DND-41 (cell line): ENCODE data around the gene NLRX1.
A peak's percentile ranks its signal among the peaks of the same experiment; 100 is the strongest.

Experiments used
- ATAC-seq: fragments of 200-7000 bp; cut with Tn5 transposase; 3 replicates; pipeline ENCODE4 v1.9.1; 2021; ENCODE audit warnings: low read depth; ENCODE audit not compliant: insufficient read depth
- DNase-seq: peaks from one replicate; pipeline ENCODE4 v3.0.0-alpha.2; 2020
- H2AFZ ChIP-seq: 2 replicates; pipeline ENCODE4 v1.6.0; 2012; ENCODE audit warnings: low read depth, low read length
- H3K27ac ChIP-seq: 2 replicates; pipeline ENCODE4 v1.5.1; 2012; ENCODE audit warnings: low read length, inconsistent platforms
- H3K27me3 ChIP-seq: fragments of 200-600 bp; sonication (generic); 2 replicates; pipeline ENCODE4 v1.6.0; 2012; ENCODE audit warnings: low read length, mild to moderate bottlenecking, inconsistent platforms; ENCODE audit not compliant: insufficient read depth, poor library complexity
- H3K36me3 ChIP-seq: 2 replicates; pipeline ENCODE4 v1.5.1; 2012; ENCODE audit warnings: low read length, inconsistent platforms; ENCODE audit not compliant: insufficient read depth
- H3K4me1 ChIP-seq: 2 replicates; pipeline ENCODE4 v1.5.1; 2012; ENCODE audit warnings: mild to moderate bottlenecking, low read length; ENCODE audit not compliant: insufficient read depth
- H3K4me2 ChIP-seq: 2 replicates; pipeline ENCODE4 v1.6.0; 2012; ENCODE audit warnings: mild to moderate bottlenecking, moderate library complexity, low read length, inconsistent platforms; ENCODE audit not compliant: insufficient read depth
- H3K4me3 ChIP-seq, 2 experiments: fragments of 200-600 bp in 1 of 2; shearing (Covaris generic) in 1 of 2; 2 replicates each; pipeline ENCODE4 v1.5.1; 2012 to 2016; ENCODE audit warnings: inconsistent platforms in 2 of 2, low read length in 2 of 2, mild to moderate bottlenecking in 2 of 2, low read depth in 1 of 2, moderate library complexity in 1 of 2
- H3K79me2 ChIP-seq: 2 replicates; pipeline ENCODE4 v1.6.0; 2012; ENCODE audit warnings: low read length, inconsistent platforms; ENCODE audit not compliant: insufficient read depth
- H3K9ac ChIP-seq: 2 replicates; pipeline ENCODE4 v1.6.0; 2012; ENCODE audit warnings: low read depth, mild to moderate bottlenecking, inconsistent platforms, low read length, moderate library complexity
- H3K9me3 ChIP-seq: 2 replicates; pipeline ENCODE4 v1.5.1; 2012; ENCODE audit warnings: low read length, moderate library complexity, mild to moderate bottlenecking, inconsistent platforms; ENCODE audit not compliant: insufficient read depth, severe bottlenecking
- H4K20me1 ChIP-seq: 2 replicates; pipeline ENCODE4 v1.6.0; 2012; ENCODE audit warnings: low read length; ENCODE audit not compliant: insufficient read depth
- EZH2 ChIP-seq: IDR thresholded peaks from 3 replicates; pipeline ENCODE4 v1.6.1; 2012; ENCODE audit warnings: borderline replicate concordance, low read depth, mild to moderate bottlenecking, moderate library complexity, low read length, inconsistent platforms; ENCODE audit not compliant: severe bottlenecking
- TF ChIP-seq, protein P1 (sequence below): IDR thresholded peaks from 2 replicates; pipeline ENCODE4 v1.5.1; 2012; ENCODE audit warnings: borderline replicate concordance, low read length, moderate library complexity, mild to moderate bottlenecking; ENCODE audit not compliant: poor library complexity, severe bottlenecking; ENCODE audit errors: extremely low read depth

NLRX1 gene

GRCh38 chr11:119148720-119149017 is 19.9 kb upstream of the NLRX1 start:
- Histone ChIP-seq H3K9me3 (no peaks in the 10 kb centered on the region), H3K4me1 (peaks cover 19% of the 10 kb centered on the region), H3K79me2 (no peaks in the 10 kb centered on the region), H4K20me1 (peaks cover 8% of the 10 kb centered on the region; the same call in 1 of the 2 replicates), H3K27me3 (peaks cover 61% of the 10 kb centered on the region), H3K27ac (no peak overlapping the region), H3K4me2 (peak overlapping the region; percentile 85), H2AFZ (peak overlapping the region; percentile 80), H3K9ac (peak overlapping the region; percentile 49), H3K4me3 (peak overlapping the region; percentile 13 to 59; a peak in 3 of 4 replicates), H3K36me3 (no peaks in the 10 kb centered on the region)
- DNase-seq: no peak
- TF ChIP-seq, protein P1, sequence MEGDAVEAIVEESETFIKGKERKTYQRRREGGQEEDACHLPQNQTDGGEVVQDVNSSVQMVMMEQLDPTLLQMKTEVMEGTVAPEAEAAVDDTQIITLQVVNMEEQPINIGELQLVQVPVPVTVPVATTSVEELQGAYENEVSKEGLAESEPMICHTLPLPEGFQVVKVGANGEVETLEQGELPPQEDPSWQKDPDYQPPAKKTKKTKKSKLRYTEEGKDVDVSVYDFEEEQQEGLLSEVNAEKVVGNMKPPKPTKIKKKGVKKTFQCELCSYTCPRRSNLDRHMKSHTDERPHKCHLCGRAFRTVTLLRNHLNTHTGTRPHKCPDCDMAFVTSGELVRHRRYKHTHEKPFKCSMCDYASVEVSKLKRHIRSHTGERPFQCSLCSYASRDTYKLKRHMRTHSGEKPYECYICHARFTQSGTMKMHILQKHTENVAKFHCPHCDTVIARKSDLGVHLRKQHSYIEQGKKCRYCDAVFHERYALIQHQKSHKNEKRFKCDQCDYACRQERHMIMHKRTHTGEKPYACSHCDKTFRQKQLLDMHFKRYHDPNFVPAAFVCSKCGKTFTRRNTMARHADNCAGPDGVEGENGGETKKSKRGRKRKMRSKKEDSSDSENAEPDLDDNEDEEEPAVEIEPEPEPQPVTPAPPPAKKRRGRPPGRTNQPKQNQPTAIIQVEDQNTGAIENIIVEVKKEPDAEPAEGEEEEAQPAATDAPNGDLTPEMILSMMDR: no peak
- TF ChIP-seq EZH2: peak; percentile 94
- no peak for ATAC-seq

- no peak within 1 kb of the TSS for H3K27ac ChIP-seq
Observed at GRCh38 chr11:119149018-119149785, 19.3 kb upstream of the NLRX1 start, which contains the start of gene ABCG4. TSS of gene ABCG4 (plus strand) at chr11:119149052. CDS start at chr11:119149966, 914 bp downstream.

DNA sequence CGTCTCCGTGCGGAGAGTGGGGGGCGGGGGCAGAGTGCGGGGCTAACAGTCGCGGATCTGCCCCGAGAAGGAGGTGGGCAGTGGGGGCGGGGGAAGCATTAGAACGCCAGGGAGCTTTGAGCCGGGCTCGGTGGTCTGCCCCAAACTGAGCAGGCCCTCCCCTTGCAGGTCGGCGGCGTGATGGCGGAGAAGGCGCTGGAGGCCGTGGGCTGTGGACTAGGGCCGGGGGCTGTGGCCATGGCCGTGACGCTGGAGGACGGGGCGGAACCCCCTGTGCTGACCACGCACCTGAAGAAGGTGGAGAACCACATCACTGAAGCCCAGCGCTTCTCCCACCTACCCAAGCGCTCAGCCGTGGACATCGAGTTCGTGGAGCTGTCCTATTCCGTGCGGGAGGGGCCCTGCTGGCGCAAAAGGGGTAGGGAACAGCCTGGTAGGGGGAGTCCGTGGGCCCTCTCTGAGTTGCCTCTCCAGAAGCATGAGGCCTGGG is 18.7 kb upstream of the NLRX1 start:
- TF ChIP-seq, protein P1: no peak
- no peak for TF ChIP-seq EZH2
- Histone ChIP-seq H3K27me3 (peaks cover 60% of the 10 kb centered on the region), H3K9me3 (no peaks in the 10 kb centered on the region), H3K27ac (no peak overlapping the region), H2AFZ (no peak overlapping the region), H3K4me2 (0 out of 2 replicates have a peak overlapping the region, but pooled peaks have one; percentile 85), H4K20me1 (peaks cover 8% of the 10 kb centered on the region; the same call in 1 of the 2 replicates), H3K9ac (no peak overlapping the region), H3K4me1 (peaks cover 19% of the 10 kb centered on the region), H3K36me3 (no peaks in the 10 kb centered on the region), H3K79me2 (no peaks in the 10 kb centered on the region), H3K4me3 (no peak overlapping the region)
- DNase-seq (no peak), ATAC-seq (no peak)

More at GRCh38 chr11:119149018-119149785, 19.3 kb upstream of the NLRX1 start, which contains the start of gene ABCG4:
- Histone ChIP-seq H3K4me3 (peak within 1 kb of the TSS; percentile 13 to 59; a peak in 3 of 4 replicates), H3K27me3 (peaks cover 60% of the 10 kb centered on the region), H3K4me2 (peak within 1 kb of the TSS; percentile 85), H3K4me1 (peaks cover 19% of the 10 kb centered on the region), H4K20me1 (peaks cover 8% of the 10 kb centered on the region; the same call in 1 of the 2 replicates), H3K9me3 (no peaks in the 10 kb centered on the region), H2AFZ (peak within 1 kb of the TSS; percentile 80), H3K9ac (peak within 1 kb of the TSS; percentile 49), H3K79me2 (no peaks in the 10 kb centered on the region), H3K36me3 (no peaks in the 10 kb centered on the region)
- ATAC-seq (peak; percentile 64), DNase-seq (peak; percentile 26)
- no peak for TF ChIP-seq EZH2

- peaks cover 60% of the 10 kb centered on the region for H3K27me3 ChIP-seq
- H3K4me2 ChIP-seq: no peak overlapping the region
- H3K9ac ChIP-seq: no peak overlapping the region
Observed at GRCh38 chr11:119152043-119152442, 16.5 kb upstream of the NLRX1 start.

More at GRCh38 chr11:119152043-119152442, 16.5 kb upstream of the NLRX1 start:
- Histone ChIP-seq H3K79me2 (no peaks in the 10 kb centered on the region), H4K20me1 (peaks cover 12% of the 10 kb centered on the region; the same call in 1 of the 2 replicates), H2AFZ (no peak overlapping the region), H3K4me3 (no peak overlapping the region), H3K36me3 (no peaks in the 10 kb centered on the region), H3K9me3 (no peaks in the 10 kb centered on the region), H3K4me1 (peaks cover 19% of the 10 kb centered on the region), H3K27ac (no peak overlapping the region)
- TF ChIP-seq, protein P1: no peak
- no peak for TF ChIP-seq EZH2
- DNase-seq: no peak
- ATAC-seq: no peak
